Ascending aorta (tissue), 2 donors: ENCODE measurements around the gene PHTF2. TPM values are rescaled to one million over a fixed set of nuclear protein-coding genes. Genes with fewer than 3 reads are reported as not detected.

Experiments
- DNase-seq, 2 donors: peaks; one replicate each; pipeline ENCODE4 v3.0.0-alpha.2; 2019; ENCODE audit warnings: low spot score in 2 of 2
- H3K27ac ChIP-seq, 2 donors: fragments of 200-600 bp; sonication (generic); one replicate each; pipeline ENCODE4 v1.5.1; 2016 to 2017; ENCODE audit warnings: mild to moderate bottlenecking in 1 of 2
- H3K27me3 ChIP-seq: fragments of 200-600 bp; sonication (generic); one replicate; pipeline ENCODE4 v1.5.1; 2017
- H3K36me3 ChIP-seq, 2 donors: fragments of 200-600 bp; sonication (generic); one replicate each; pipeline ENCODE4 v1.5.1; 2016
- H3K4me1 ChIP-seq, 2 donors: fragments of 200-600 bp; sonication (generic); one replicate each; pipeline ENCODE4 v1.5.1; 2016 to 2017; ENCODE audit warnings: mild to moderate bottlenecking in 1 of 2
- H3K4me3 ChIP-seq, 2 donors: fragments of 200-600 bp; sonication (generic); one replicate each; pipeline ENCODE4 v1.5.1; 2016 to 2017; ENCODE audit warnings: mild to moderate bottlenecking in 1 of 2
- H3K9me3 ChIP-seq, 2 donors: fragments of 200-600 bp; sonication (generic); one replicate each; pipeline ENCODE4 v1.5.1; 2016
- intact Hi-C: fragments of 100-400 bp; cut with DNase I; formaldehyde crosslinking; loops from one replicate; pipeline ENCODE4 v1.15.1; 2023
- total RNA-seq: library from RNA; depleted of rRNA; stranded (reverse); fragments of >200 nt; gene quantifications from one replicate; pipeline ENCODE4 v1.1.0, GENCODE V29; 2016
- TF ChIP-seq, protein P1 (sequence below), 3 experiments: fragments of 200-600 bp in 2 of 3; fragments of 450-650 bp in 1 of 3; sonication (generic) in 2 of 3; IDR thresholded peaks; one replicate each; pipeline ENCODE4 v1.5.1; 2016 to 2019; ENCODE audit warnings: antibody characterized with exemption in 3 of 3, mild to moderate bottlenecking in 1 of 3, moderate library complexity in 1 of 3

PHTF2 gene
- total RNA-seq, 1 donor from 2014 or later = 10.2 TPM

DNA sequence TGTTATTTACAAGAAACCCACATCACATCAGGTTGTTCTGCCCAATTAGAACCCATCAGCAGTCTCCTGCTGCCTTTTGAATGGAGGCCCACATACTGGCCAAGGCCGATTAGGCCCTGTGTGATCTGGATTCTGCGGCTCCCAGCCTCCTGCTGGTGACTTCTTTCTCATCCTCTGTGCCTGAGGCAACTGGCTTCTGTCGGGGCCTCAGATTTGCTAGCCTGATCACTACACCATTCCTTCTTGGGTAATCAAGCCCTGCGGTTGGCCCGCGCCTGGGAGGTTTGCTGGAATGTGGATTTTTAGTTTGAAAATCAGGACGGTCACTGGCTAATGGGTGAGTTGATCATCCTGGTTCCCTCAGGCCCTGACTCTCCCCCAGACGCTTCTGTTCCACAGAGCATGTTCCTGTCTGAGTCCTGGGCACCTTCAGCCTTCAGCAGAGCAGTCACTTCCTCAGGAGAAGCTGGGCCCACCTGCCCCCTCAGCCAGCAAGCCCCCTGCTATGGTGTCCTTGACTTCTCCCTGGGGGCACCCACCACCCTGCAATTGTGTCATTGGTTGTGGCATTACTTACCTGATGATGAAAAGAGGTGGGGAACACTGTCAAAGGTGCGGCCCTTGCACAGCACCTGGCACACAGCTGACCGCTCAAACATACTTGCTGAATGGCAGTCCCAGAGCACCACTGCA lies 207.6 kb downstream of the PHTF2 start:
- H3K4me3 ChIP-seq = no peak overlapping the region
- intact Hi-C loops = no loop called here
- H3K9me3 ChIP-seq = no peaks in the 10 kb centered on the region
- TF ChIP-seq, protein P1, sequence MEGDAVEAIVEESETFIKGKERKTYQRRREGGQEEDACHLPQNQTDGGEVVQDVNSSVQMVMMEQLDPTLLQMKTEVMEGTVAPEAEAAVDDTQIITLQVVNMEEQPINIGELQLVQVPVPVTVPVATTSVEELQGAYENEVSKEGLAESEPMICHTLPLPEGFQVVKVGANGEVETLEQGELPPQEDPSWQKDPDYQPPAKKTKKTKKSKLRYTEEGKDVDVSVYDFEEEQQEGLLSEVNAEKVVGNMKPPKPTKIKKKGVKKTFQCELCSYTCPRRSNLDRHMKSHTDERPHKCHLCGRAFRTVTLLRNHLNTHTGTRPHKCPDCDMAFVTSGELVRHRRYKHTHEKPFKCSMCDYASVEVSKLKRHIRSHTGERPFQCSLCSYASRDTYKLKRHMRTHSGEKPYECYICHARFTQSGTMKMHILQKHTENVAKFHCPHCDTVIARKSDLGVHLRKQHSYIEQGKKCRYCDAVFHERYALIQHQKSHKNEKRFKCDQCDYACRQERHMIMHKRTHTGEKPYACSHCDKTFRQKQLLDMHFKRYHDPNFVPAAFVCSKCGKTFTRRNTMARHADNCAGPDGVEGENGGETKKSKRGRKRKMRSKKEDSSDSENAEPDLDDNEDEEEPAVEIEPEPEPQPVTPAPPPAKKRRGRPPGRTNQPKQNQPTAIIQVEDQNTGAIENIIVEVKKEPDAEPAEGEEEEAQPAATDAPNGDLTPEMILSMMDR (IDR thresholded peaks at IDR 0.05) = no peak
- H3K27me3 ChIP-seq = no peaks in the 10 kb centered on the region
- H3K27ac ChIP-seq = peak overlapping the region in 1 of 2 donors; percentile 84
- no peaks in the 10 kb centered on the region for H3K36me3 ChIP-seq
- DNase-seq = no peak
- H3K4me1 ChIP-seq = peaks cover 2 to 3% of the 10 kb centered on the region in 2 donors

Other genes starting within 250 kb of the PHTF2 start
- 12.8 TPM for gene RSBN1L, start 102.3 kb upstream of the PHTF2 start, total RNA-seq
- gene TMEM60, start 339 bp upstream of the PHTF2 start, total RNA-seq = not detected